H1 (cell line): Measurements from ENCODE around the gene RNF141. TPM values are rescaled to one million over a fixed set of nuclear protein-coding genes. Genes with fewer than 3 reads are reported as not detected.

ENCODE experiments used
- CTCF ChIA-PET: fragments of 300-600 bp; sonication (Branson Sonifier 250); formaldehyde crosslinking; loops from one replicate; lab custom pipeline; 2021; ENCODE audit not compliant: partially characterized antibody; lab: Charles Lee
- POLR2A ChIA-PET: fragments of 300-600 bp; sonication (Branson Sonifier 250); formaldehyde crosslinking; loops from one replicate; lab custom pipeline; 2021; ENCODE audit warnings: inconsistent platforms; ENCODE audit not compliant: partially characterized antibody; lab: Charles Lee
- DNase-seq, 2 experiments: peaks; one replicate each; pipeline versions ENCODE4 v3.0.0 to v3.0.0-alpha.2; 2010 to 2022; ENCODE audit warnings: low spot score in 2 of 2, low read depth in 1 of 2, mixed read lengths in 1 of 2
- FAIRE-seq: peaks from 2 replicates; lab custom pipeline; 2011; peaks lifted over from hg19 to GRCh38; lab: Jason Lieb, UNC
- H2AFZ ChIP-seq: 2 replicates; pipeline ENCODE4 v1.8.1; 2012; ENCODE audit warnings: low read length, inconsistent platforms
- H2AK5ac ChIP-seq: 2 replicates; pipeline ENCODE4 v1.6.1; 2013; ENCODE audit warnings: low read depth, low read length
- H2BK120ac ChIP-seq: replicated peaks from 2 replicates; pipeline ENCODE3; 2013; ENCODE audit warnings: low read depth, low read length, inconsistent platforms
- H2BK12ac ChIP-seq: 2 replicates; pipeline ENCODE4 v1.6.1; 2013; ENCODE audit warnings: low read depth, low read length
- H2BK15ac ChIP-seq: 2 replicates; pipeline ENCODE4 v1.6.1; 2013; ENCODE audit warnings: low read length
- H2BK20ac ChIP-seq: 2 replicates; pipeline ENCODE4 v1.6.1; 2013; ENCODE audit warnings: low read length
- H2BK5ac ChIP-seq: 2 replicates; pipeline ENCODE4 v1.6.1; 2013; ENCODE audit warnings: low read depth, low read length
- H3K14ac ChIP-seq: 2 replicates; pipeline ENCODE4 v1.6.1; 2013; ENCODE audit warnings: inconsistent platforms; ENCODE audit not compliant: insufficient read length
- H3K18ac ChIP-seq: 2 replicates; pipeline ENCODE4 v1.6.1; 2013; ENCODE audit warnings: low read length; ENCODE audit errors: extremely low read depth
- H3K23ac ChIP-seq: 2 replicates; pipeline ENCODE4 v1.6.1; 2013; ENCODE audit warnings: inconsistent platforms; ENCODE audit not compliant: insufficient read length
- H3K23me2 ChIP-seq: 2 replicates; pipeline ENCODE4 v1.6.1; 2013; ENCODE audit warnings: low read depth, low read length
- H3K27ac ChIP-seq: 2 replicates; pipeline ENCODE4 v1.6.1; 2011; ENCODE audit warnings: low read depth, low read length, inconsistent platforms
- H3K27me3 ChIP-seq, 4 experiments: replicated peaks in 1 of 4; 1 replicate in 1 of 4; 2 replicates in 3 of 4; pipeline versions ENCODE4 v1.6.1 to v1.8.1; 2011 to 2013; ENCODE audit warnings: low read length in 3 of 4, mild to moderate bottlenecking in 3 of 4, inconsistent platforms in 2 of 4, mixed read lengths in 2 of 4, moderate library complexity in 1 of 4; ENCODE audit not compliant: control insufficient read depth in 3 of 4, insufficient read depth in 3 of 4; ENCODE audit errors: extremely low read depth in 1 of 4
- H3K36me3 ChIP-seq, 4 experiments: 2 replicates each; pipeline versions ENCODE4 v1.6.1 to v1.8.1; 2011 to 2013; ENCODE audit warnings: mild to moderate bottlenecking in 4 of 4, low read length in 3 of 4, moderate library complexity in 2 of 4, control low read depth in 1 of 4, inconsistent platforms in 1 of 4; ENCODE audit not compliant: insufficient read depth in 4 of 4, control insufficient read depth in 2 of 4
- H3K4ac ChIP-seq: replicated peaks from 2 replicates; pipeline ENCODE3; 2013; ENCODE audit warnings: low read length, low read depth, mixed read lengths, inconsistent platforms; ENCODE audit not compliant: insufficient read length
- H3K4me1 ChIP-seq, 4 experiments: replicated peaks in 1 of 4; 1 replicate in 1 of 4; 2 replicates in 3 of 4; pipeline versions ENCODE4 v1.6.1 to v1.8.1; 2011 to 2013; ENCODE audit warnings: low read length in 3 of 4, inconsistent platforms in 2 of 4, mixed read lengths in 1 of 4; ENCODE audit not compliant: insufficient read depth in 4 of 4, control insufficient read depth in 3 of 4
- H3K4me2 ChIP-seq, 2 experiments: 2 replicates each; pipeline versions ENCODE4 v1.6.1 to v1.8.1; 2011 to 2013; ENCODE audit warnings: low read depth in 2 of 2, low read length in 2 of 2, control low read depth in 1 of 2, inconsistent platforms in 1 of 2, mild to moderate bottlenecking in 1 of 2; ENCODE audit not compliant: insufficient read depth in 1 of 2
- H3K4me3 ChIP-seq, 4 experiments: fragments of 200-600, 300-600 bp in 1 of 4; sonication (generic), shearing (Covaris generic), sonication (Bioruptor Twin) in 1 of 4; 2 replicates each; pipeline versions ENCODE4 v1.5.1 to v1.8.1; 2011 to 2016; ENCODE audit warnings: low read length in 4 of 4, low read depth in 3 of 4, control low read depth in 2 of 4, inconsistent platforms in 2 of 4, mild to moderate bottlenecking in 2 of 4, mixed read lengths in 1 of 4, moderate library complexity in 1 of 4; ENCODE audit not compliant: insufficient read depth in 2 of 4; ENCODE audit errors: extremely low read depth in 1 of 4
- H3K56ac ChIP-seq: replicated peaks from 2 replicates; pipeline ENCODE3; 2013; ENCODE audit warnings: low read depth, mild to moderate bottlenecking, mixed read lengths, low read length, inconsistent platforms; ENCODE audit not compliant: insufficient read length
- H3K79me1 ChIP-seq: 2 replicates; pipeline ENCODE4 v1.6.1; 2013; ENCODE audit warnings: low read depth, low read length, control low read depth
- H3K79me2 ChIP-seq, 2 experiments: 2 replicates each; pipeline versions ENCODE4 v1.6.1 to v1.8.1; 2012 to 2013; ENCODE audit warnings: low read length in 2 of 2, mild to moderate bottlenecking in 2 of 2, inconsistent platforms in 1 of 2; ENCODE audit not compliant: insufficient read depth in 2 of 2, control insufficient read depth in 1 of 2
- H3K9ac ChIP-seq, 4 experiments: replicated peaks in 1 of 4; 1 replicate in 1 of 4; 2 replicates in 3 of 4; pipeline versions ENCODE4 v1.6.1 to v1.8.1; 2011 to 2013; ENCODE audit warnings: low read depth in 3 of 4, low read length in 3 of 4, control low read depth in 2 of 4, mild to moderate bottlenecking in 2 of 4, moderate library complexity in 2 of 4, inconsistent platforms in 1 of 4; ENCODE audit errors: extremely low read depth in 1 of 4
- H3K9me3 ChIP-seq, 2 experiments: 2 replicates each; pipeline versions ENCODE4 v1.6.1 to v1.8.1; 2012 to 2013; ENCODE audit warnings: mild to moderate bottlenecking in 2 of 2, moderate library complexity in 2 of 2, control low read depth in 1 of 2, inconsistent platforms in 1 of 2, low read depth in 1 of 2, low read length in 1 of 2, mixed read lengths in 1 of 2; ENCODE audit not compliant: insufficient read depth in 2 of 2
- H4K20me1 ChIP-seq, 2 experiments: replicated peaks in 1 of 2; 2 replicates each; pipeline versions ENCODE3 to v1.8.1; 2011 to 2013; ENCODE audit warnings: inconsistent platforms in 2 of 2, low read length in 2 of 2, mild to moderate bottlenecking in 1 of 2; ENCODE audit not compliant: insufficient read depth in 2 of 2, control insufficient read depth in 1 of 2
- H4K5ac ChIP-seq: 2 replicates; pipeline ENCODE4 v1.6.1; 2013; ENCODE audit warnings: low read length, low read depth, mixed read lengths, inconsistent platforms; ENCODE audit not compliant: insufficient read length
- H4K8ac ChIP-seq: 2 replicates; pipeline ENCODE4 v1.8.0; 2013; ENCODE audit warnings: mild to moderate bottlenecking, moderate library complexity, low read length, inconsistent platforms; ENCODE audit not compliant: insufficient read depth; ENCODE audit errors: extremely low read depth
- H4K91ac ChIP-seq: replicated peaks from 2 replicates; pipeline ENCODE3; 2013; ENCODE audit warnings: low read length, mixed read lengths, inconsistent platforms; ENCODE audit not compliant: insufficient read length
- ATF3 ChIP-seq: IDR thresholded peaks from 2 replicates; pipeline ENCODE4 v1.6.1; 2011; ENCODE audit warnings: low read depth, mild to moderate bottlenecking, low read length; ENCODE audit not compliant: insufficient read depth
- BACH1 ChIP-seq: IDR thresholded peaks from 2 replicates; pipeline ENCODE4 v1.6.1; 2012; ENCODE audit warnings: low read length, improper control_type of control experiment
- CBX5 ChIP-seq: fragments of 300-800, 300-1000 bp; sonication (generic); IDR thresholded peaks from 2 replicates; pipeline ENCODE4 v1.7.1; 2016; ENCODE audit warnings: antibody characterized with exemption, low read length, low read depth
- CEBPB ChIP-seq: IDR thresholded peaks from 2 replicates; pipeline ENCODE4 v1.6.1; 2012; ENCODE audit warnings: low read depth, low read length
- EGR1 ChIP-seq: IDR thresholded peaks from 2 replicates; pipeline ENCODE4 v1.6.1; 2011; ENCODE audit warnings: low read depth, low read length, borderline replicate concordance
- HDAC6 ChIP-seq: IDR thresholded peaks from one replicate; pipeline ENCODE4 v1.7.1; 2012; ENCODE audit warnings: low read depth, mild to moderate bottlenecking, inconsistent platforms, low read length, moderate library complexity
- KDM1A ChIP-seq: fragments of 200-600, 300-600 bp; sonication (generic); IDR thresholded peaks from 2 replicates; pipeline ENCODE4 v1.7.1; 2016; ENCODE audit warnings: mild to moderate bottlenecking, low read length, borderline replicate concordance
- NANOG ChIP-seq: IDR thresholded peaks from 2 replicates; pipeline ENCODE4 v1.6.1; 2011; ENCODE audit warnings: low read length, low read depth, mild to moderate bottlenecking, inconsistent platforms; ENCODE audit not compliant: insufficient read depth, poor library complexity, severe bottlenecking
- NRF1 ChIP-seq: IDR thresholded peaks from 2 replicates; pipeline ENCODE4 v1.6.1; 2011; ENCODE audit warnings: mild to moderate bottlenecking, low read depth, low read length, improper control_type of control experiment
- SP2 ChIP-seq: IDR thresholded peaks from 2 replicates; pipeline ENCODE4 v1.6.1; 2012; ENCODE audit warnings: mild to moderate bottlenecking, low read length, inconsistent platforms
- SP4 ChIP-seq: IDR thresholded peaks from 2 replicates; pipeline ENCODE4 v1.6.1; 2012; ENCODE audit warnings: low read length, inconsistent platforms
- SRF ChIP-seq: IDR thresholded peaks from 2 replicates; pipeline ENCODE4 v1.6.1; 2011; ENCODE audit warnings: mild to moderate bottlenecking, low read depth, low read length, moderate library complexity
- TBP ChIP-seq: IDR thresholded peaks from 2 replicates; pipeline ENCODE4 v1.6.1; 2011; ENCODE audit warnings: low read depth, low read length, improper control_type of control experiment
- TCF12 ChIP-seq: IDR thresholded peaks from 2 replicates; pipeline ENCODE4 v1.6.1; 2011; ENCODE audit warnings: low read depth, mild to moderate bottlenecking, low read length
- TEAD4 ChIP-seq: IDR thresholded peaks from 2 replicates; pipeline ENCODE4 v1.6.1; 2012; ENCODE audit warnings: low read depth, low read length, inconsistent platforms, mixed read lengths
- WGBS, 2 experiments: shearing (Covaris generic) in 1 of 2; methylation state at CpG; one replicate each; pipeline versions ENCODE4 v1.1.6 to v1.1.7; 2013 to 2015; ENCODE audit warnings: low lambda C conversion rate in 2 of 2, mixed read lengths in 2 of 2, inconsistent platforms in 1 of 2, low coverage in 1 of 2, missing lambda C conversion rate in 1 of 2; ENCODE audit not compliant: insufficient replicate concordance in 2 of 2, insufficient coverage in 1 of 2, insufficient read length in 1 of 2; ENCODE audit errors: extremely low coverage in 1 of 2, missing lambda C conversion rate in 1 of 2; 5-methylcytosine and 5-hydroxymethylcytosine counted together
- polyA plus RNA-seq, 7 experiments: library from polyadenylated mRNA; depleted of rRNA in 3 of 7; stranded (reverse) in 5 of 7; unstranded in 2 of 7; fragments of >200 nt in 5 of 7; fragments of 200-250 nt in 2 of 7; gene quantifications; 1 replicate in 5 of 7; 2 replicates in 1 of 7; 4 replicates in 1 of 7; pipeline versions ENCODE4 v1.2.1 to v1.2.3, GENCODE V29; 2011 to 2013; ENCODE audit warnings: missing spikeins in 2 of 7, mixed read lengths in 2 of 7
- total RNA-seq: library from RNA; stranded (reverse); fragmentation: NEBNext Ultra II Directional; extraction: Animal tissue kit (Norgen Biotek cat#: 25700); gene quantifications from 2 replicates; pipeline ENCODE4 v1.2.1, GENCODE V29; 2021

Gene RNF141
- total and polyA plus RNA-seq, 2 of the 8 experiments (the other 6 are each of a cell fraction or from before 2014, with no cell fraction given) = 8.5 to 22.8 TPM

- Histone ChIP-seq H4K91ac (no peak overlapping the region), H3K23me2 (no peaks in the 10 kb centered on the region), H3K36me3 (peaks cover 0 to 4% (median 0%) of the 10 kb centered on the region in 4 experiments; a peak in 1 of 8 replicates), H4K5ac (no peak overlapping the region), H2AK5ac (no peak overlapping the region), H3K18ac (no peak overlapping the region), H2BK15ac (no peak overlapping the region), H3K27me3 (no peaks in the 10 kb centered on the region), H3K79me1 (no peaks in the 10 kb centered on the region; the same call in 1 of the 2 replicates), H3K27ac (no peak overlapping the region), H4K20me1 (no peaks in the 10 kb centered on the region), H3K4me1 (no peaks in the 10 kb centered on the region), H3K9ac (no peak overlapping the region), H3K23ac (no peak overlapping the region), H2BK20ac (no peak overlapping the region), H3K4me3 (no peak overlapping the region), H2AFZ (no peak overlapping the region), H2BK120ac (no peak overlapping the region), H3K79me2 (no peaks in the 10 kb centered on the region), H3K14ac (no peak overlapping the region), H3K9me3 (no peaks in the 10 kb centered on the region), H2BK5ac (no peak overlapping the region), H3K4me2 (no peak overlapping the region), H3K56ac (no peak overlapping the region), H2BK12ac (no peak overlapping the region), H3K4ac (no peak overlapping the region), H4K8ac (no peak overlapping the region)
- WGBS, 2 experiments = 86% methylated on average over 2 of the region's 2 CpGs; no CpG with 5 or more reads in 1 of the 2 experiments
- DNase-seq (no peak), FAIRE-seq (no peak)
- ChIA-PET POLR2A (interaction anchor here (0.7 to 1.8 kb wide), 4 partner anchors 9 to 143 kb away, joined by 3 to 5 read pairs (median 4); partner anchors contain the start of gene RNF141), CTCF (interaction anchor here (4.6 kb wide), 1 partner anchor 9 kb away, joined by 26 read pairs; the partner anchor contains the start of gene RNF141)
- TF ChIP-seq SP4 (no peak), TCF12 (no peak), TEAD4 (no peak), HDAC6 (no peak), TBP (no peak), SP2 (no peak), KDM1A (no peak), ATF3 (no peak), CEBPB (no peak), SRF (no peak), EGR1 (no peak), BACH1 (no peak), NRF1 (no peak), NANOG (no peak), CBX5 (no peak)
These were observed 8.5 kb downstream of the RNF141 start for GRCh38 chr11:10532526-10532925.
